Rectal smooth muscle tissue (tissue), 1 donor: Measurements from ENCODE around the gene ATP2B3.

Source experiments
- H3K27ac ChIP-seq: one replicate; pipeline ENCODE4 v1.7.0; 2013; ENCODE audit warnings: low read depth, low read length, inconsistent platforms
- H3K27me3 ChIP-seq: one replicate; pipeline ENCODE4 v1.7.0; 2013; ENCODE audit warnings: low read length; ENCODE audit not compliant: control insufficient read depth, insufficient read depth
- H3K36me3 ChIP-seq: one replicate; pipeline ENCODE4 v1.7.0; 2013; ENCODE audit warnings: low read length; ENCODE audit not compliant: control insufficient read depth, insufficient read depth
- H3K4me1 ChIP-seq: one replicate; pipeline ENCODE4 v1.7.0; 2013; ENCODE audit warnings: low read length; ENCODE audit not compliant: control insufficient read depth, insufficient read depth
- H3K4me3 ChIP-seq: one replicate; pipeline ENCODE4 v1.7.0; 2013; ENCODE audit warnings: low read length
- H3K9ac ChIP-seq: one replicate; pipeline ENCODE4 v1.7.0; 2013; ENCODE audit warnings: low read length

ATP2B3 gene

GRCh38 chrX:153517423-153517822, at the start of gene ATP2B3:
Gene ATP2B3, plus strand, starts transcription at chrX:153517642. Its CDS starts 18,606 bp downstream, at chrX:153536248.
- Histone ChIP-seq H3K27me3 (peaks cover 30% of the 10 kb centered on the region), H3K36me3 (no peaks in the 10 kb centered on the region), H3K4me3 (no peak within 1 kb of the TSS), H3K9ac (no peak within 1 kb of the TSS), H3K27ac (no peak within 1 kb of the TSS), H3K4me1 (no peaks in the 10 kb centered on the region)

GRCh38 chrX:153468008-153468580, 49.3 kb upstream of the ATP2B3 start:
- no peak overlapping the region for H3K9ac ChIP-seq
- no peaks in the 10 kb centered on the region for H3K36me3 ChIP-seq
- H3K27ac ChIP-seq: no peak overlapping the region

GRCh38 chrX:153469811-153470410, 47.5 kb upstream of the ATP2B3 start:
- Histone ChIP-seq H3K9ac (no peak overlapping the region), H3K4me1 (no peaks in the 10 kb centered on the region), H3K27ac (peak overlapping the region; percentile 61), H3K36me3 (no peaks in the 10 kb centered on the region), H3K4me3 (peak overlapping the region; percentile 74), H3K27me3 (no peaks in the 10 kb centered on the region)

More at GRCh38 chrX:153468008-153468580, 49.3 kb upstream of the ATP2B3 start:
- Histone ChIP-seq H3K4me1 (no peaks in the 10 kb centered on the region), H3K4me3 (no peak overlapping the region), H3K27me3 (no peaks in the 10 kb centered on the region)

- H3K4me3 ChIP-seq: peak within 1 kb of the TSS; percentile 74
- peaks cover 2% of the 10 kb centered on the region for H3K4me1 ChIP-seq
- H3K36me3 ChIP-seq: no peaks in the 10 kb centered on the region
- H3K27me3 ChIP-seq: no peaks in the 10 kb centered on the region
- H3K9ac ChIP-seq: no peak within 1 kb of the TSS
- H3K27ac ChIP-seq: peak within 1 kb of the TSS; percentile 61
These were observed 46.8 kb upstream of the ATP2B3 start, which contains the start of gene HAUS7 for GRCh38 chrX:153470411-153471363. Gene HAUS7, minus strand, starts transcription at chrX:153470576. Its CDS starts 19 bp downstream, at chrX:153470557.

- Histone ChIP-seq H3K9ac (no peak overlapping the region), H3K27ac (no peak overlapping the region), H3K36me3 (no peaks in the 10 kb centered on the region), H3K4me3 (no peak overlapping the region), H3K4me1 (peaks cover 2% of the 10 kb centered on the region), H3K27me3 (no peaks in the 10 kb centered on the region)
These were observed 45.7 kb upstream of the ATP2B3 start for GRCh38 chrX:153471663-153472280.

- Histone ChIP-seq H3K27me3 (no peaks in the 10 kb centered on the region), H3K36me3 (no peaks in the 10 kb centered on the region), H3K4me3 (no peak overlapping the region), H3K27ac (no peak overlapping the region), H3K9ac (no peak overlapping the region), H3K4me1 (peaks cover 2% of the 10 kb centered on the region)
These were observed 44.3 kb upstream of the ATP2B3 start for GRCh38 chrX:153473126-153473525.

- no peak overlapping the region for H3K4me3 ChIP-seq
- H3K36me3 ChIP-seq: no peaks in the 10 kb centered on the region
- H3K27ac ChIP-seq: no peak overlapping the region
- H3K27me3 ChIP-seq: no peaks in the 10 kb centered on the region
- peaks cover 2% of the 10 kb centered on the region for H3K4me1 ChIP-seq
- H3K9ac ChIP-seq: no peak overlapping the region
These were observed 43.2 kb upstream of the ATP2B3 start for GRCh38 chrX:153474266-153474665.

- peak overlapping the region; percentile 2 for H3K4me3 ChIP-seq
- H3K9ac ChIP-seq: no peak overlapping the region
- no peaks in the 10 kb centered on the region for H3K27me3 ChIP-seq
- H3K4me1 ChIP-seq: peaks cover 2% of the 10 kb centered on the region
- no peaks in the 10 kb centered on the region for H3K36me3 ChIP-seq
- H3K27ac ChIP-seq: no peak overlapping the region
These were observed 42.7 kb upstream of the ATP2B3 start for GRCh38 chrX:153474718-153475117.

GRCh38 chrX:153475271-153475670, 42.2 kb upstream of the ATP2B3 start:
- no peaks in the 10 kb centered on the region for H3K27me3 ChIP-seq
- H3K36me3 ChIP-seq: no peaks in the 10 kb centered on the region
- H3K27ac ChIP-seq: no peak overlapping the region
- H3K4me3 ChIP-seq: peak overlapping the region; percentile 2
- H3K4me1 ChIP-seq: peaks cover 2% of the 10 kb centered on the region
- H3K9ac ChIP-seq: no peak overlapping the region

GRCh38 chrX:153475751-153476281, 41.6 kb upstream of the ATP2B3 start:
- H3K4me3 ChIP-seq: no peak overlapping the region
- H3K4me1 ChIP-seq: peaks cover 2% of the 10 kb centered on the region
- H3K27me3 ChIP-seq: no peaks in the 10 kb centered on the region
- no peaks in the 10 kb centered on the region for H3K36me3 ChIP-seq
- no peak overlapping the region for H3K9ac ChIP-seq
- H3K27ac ChIP-seq: no peak overlapping the region

- Histone ChIP-seq H3K4me1 (peaks cover 2% of the 10 kb centered on the region), H3K27ac (no peak overlapping the region), H3K4me3 (no peak overlapping the region), H3K27me3 (no peaks in the 10 kb centered on the region), H3K36me3 (no peaks in the 10 kb centered on the region), H3K9ac (no peak overlapping the region)
These were observed 40.6 kb upstream of the ATP2B3 start for GRCh38 chrX:153476666-153477363.
